ENCODE results near the gene KRT31. TPM values are rescaled to one million over a fixed set of nuclear protein-coding genes. Genes with fewer than 3 reads are reported as not detected.

Gene KRT31
- total and polyA plus RNA-seq, 2 donors (not counting 1 experiment from before 2014, with no cell fraction given), result not detected

DNA sequence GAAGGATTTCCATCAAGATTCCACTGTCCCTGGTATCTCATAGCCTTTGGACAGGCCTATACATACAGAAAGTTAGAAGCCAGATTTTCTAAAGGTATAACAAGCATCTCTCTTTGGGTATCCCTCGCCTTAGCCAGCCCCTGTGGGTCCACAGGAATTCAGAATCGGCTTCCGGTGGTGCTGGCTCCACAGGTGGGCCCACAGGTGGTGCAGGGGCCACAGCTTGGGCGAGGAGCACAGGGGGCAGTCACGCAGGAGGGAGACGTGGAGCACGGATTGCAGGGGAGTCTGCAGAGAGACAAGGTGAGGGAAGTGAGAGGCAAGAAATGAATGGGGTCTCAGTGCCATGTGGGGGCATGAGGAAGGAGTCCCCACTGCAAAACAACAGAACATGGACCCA lies 39.8 kb upstream of the KRT31 start:
- Histone ChIP-seq H4K20me1 (ENCODE audit: control insufficient read depth, insufficient read depth, low read length, poor library complexity, severe bottlenecking) (no peaks in the 10 kb centered on the region), H3K27ac (ENCODE audit: low read length in 2 of 2) (no peak overlapping the region), H3K36me3 (replicated peaks in 1 of 2; ENCODE audit: control extremely low read depth in 1 of 2, control insufficient read depth in 1 of 2, extremely low read depth in 1 of 2, insufficient read depth in 2 of 2, low read length in 1 of 2) (no peaks in the 10 kb centered on the region), H3K4me1 (ENCODE audit: control insufficient read depth in 2 of 2, insufficient read depth in 2 of 2, low read length in 2 of 2) (no peaks in the 10 kb centered on the region), H3K4me3 (ENCODE audit: control extremely low read depth in 1 of 5, extremely low read depth in 1 of 5, insufficient read depth in 1 of 5, low read depth in 2 of 5, low read length in 4 of 5) (no peak overlapping the region), H3K79me2 (ENCODE audit: control insufficient read depth, insufficient read depth, low read length) (no peaks in the 10 kb centered on the region), H3K4me2 (replicated peaks; ENCODE audit: low read depth, low read length, poor library complexity, severe bottlenecking) (no peak overlapping the region), H2AFZ (ENCODE audit: insufficient read depth, low read depth, low read length, poor library complexity, severe bottlenecking) (no peak overlapping the region), H3K27me3 (replicated peaks in 1 of 4; ENCODE audit: control extremely low read depth in 1 of 4, control insufficient read depth in 3 of 4, insufficient read depth in 4 of 4, low read length in 3 of 4) (no peaks in the 10 kb centered on the region), H3K9me3 (ENCODE audit: control extremely low read depth in 1 of 3, control insufficient read depth in 2 of 3, insufficient read depth in 1 of 3, low read length in 2 of 3) (peaks cover 0 to 4% (median 0%) of the 10 kb centered on the region in 3 donors), H3K9ac (ENCODE audit: low read length) (no peak overlapping the region)
- DNase-seq (no peak), ATAC-seq (ENCODE audit: low read depth) (no peak)
- H3K27me3 Mint-ChIP-seq, result peaks cover 34% of the 10 kb centered on the region
- intact Hi-C loops (cut with micrococcal nuclease), result no loop called here
- CTCF ChIA-PET, result no interaction called here
- TF ChIP-seq, protein P1, sequence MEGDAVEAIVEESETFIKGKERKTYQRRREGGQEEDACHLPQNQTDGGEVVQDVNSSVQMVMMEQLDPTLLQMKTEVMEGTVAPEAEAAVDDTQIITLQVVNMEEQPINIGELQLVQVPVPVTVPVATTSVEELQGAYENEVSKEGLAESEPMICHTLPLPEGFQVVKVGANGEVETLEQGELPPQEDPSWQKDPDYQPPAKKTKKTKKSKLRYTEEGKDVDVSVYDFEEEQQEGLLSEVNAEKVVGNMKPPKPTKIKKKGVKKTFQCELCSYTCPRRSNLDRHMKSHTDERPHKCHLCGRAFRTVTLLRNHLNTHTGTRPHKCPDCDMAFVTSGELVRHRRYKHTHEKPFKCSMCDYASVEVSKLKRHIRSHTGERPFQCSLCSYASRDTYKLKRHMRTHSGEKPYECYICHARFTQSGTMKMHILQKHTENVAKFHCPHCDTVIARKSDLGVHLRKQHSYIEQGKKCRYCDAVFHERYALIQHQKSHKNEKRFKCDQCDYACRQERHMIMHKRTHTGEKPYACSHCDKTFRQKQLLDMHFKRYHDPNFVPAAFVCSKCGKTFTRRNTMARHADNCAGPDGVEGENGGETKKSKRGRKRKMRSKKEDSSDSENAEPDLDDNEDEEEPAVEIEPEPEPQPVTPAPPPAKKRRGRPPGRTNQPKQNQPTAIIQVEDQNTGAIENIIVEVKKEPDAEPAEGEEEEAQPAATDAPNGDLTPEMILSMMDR (IDR thresholded peaks at IDR 0.05), result no peak
- no peak for TF ChIP-seq EZH2 (IDR thresholded peaks at IDR 0.05; ENCODE audit: borderline replicate concordance, insufficient read depth, low read depth, low read length, poor library complexity, severe bottlenecking)
- no peak overlapping the region for H3K4me3 Mint-ChIP-seq
- H3K4me1 Mint-ChIP-seq, result no peaks in the 10 kb centered on the region
- WGBS (ENCODE audit: insufficient coverage), result 73% methylated on average over 7 of the region's 7 CpGs
- no peaks in the 10 kb centered on the region for H3K9me3 Mint-ChIP-seq (ENCODE audit: insufficient read depth)
- POLR2A ChIA-PET, result no interaction called here
- no peak overlapping the region for H3K27ac Mint-ChIP-seq

DNA sequence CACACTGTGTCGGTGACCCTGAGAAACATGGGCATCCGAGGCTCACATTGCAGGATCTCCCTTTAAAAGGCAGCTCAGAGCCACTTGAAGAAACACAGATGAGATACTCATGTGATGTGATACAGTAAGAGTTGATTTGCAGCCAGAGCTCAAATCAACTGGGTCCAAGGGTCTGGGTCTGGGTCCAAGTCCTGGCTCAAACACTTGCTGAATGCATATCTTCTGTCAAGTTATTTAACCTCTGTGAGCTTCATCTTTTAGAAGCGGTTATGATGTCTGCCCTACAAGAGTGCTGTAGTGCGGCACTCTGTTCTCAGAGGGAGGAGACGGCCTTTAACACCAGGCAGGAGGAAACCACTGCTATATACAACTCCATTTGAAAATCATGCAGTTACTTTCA lies 37.0 kb upstream of the KRT31 start:
- H3K9ac ChIP-seq (ENCODE audit: low read length), result no peak overlapping the region
- no peak overlapping the region for H2AFZ ChIP-seq (ENCODE audit: insufficient read depth, low read depth, low read length, poor library complexity, severe bottlenecking)
- intact Hi-C loops (cut with micrococcal nuclease), result no loop called here
- no peaks in the 10 kb centered on the region for H3K4me1 ChIP-seq (ENCODE audit: control insufficient read depth in 2 of 2, insufficient read depth in 2 of 2, low read length in 2 of 2)
- TF ChIP-seq EZH2 (IDR thresholded peaks at IDR 0.05; ENCODE audit: borderline replicate concordance, insufficient read depth, low read depth, low read length, poor library complexity, severe bottlenecking), result no peak
- TF ChIP-seq, protein P1 (IDR thresholded peaks at IDR 0.05), result no peak
- no peaks in the 10 kb centered on the region for H3K9me3 ChIP-seq (ENCODE audit: control extremely low read depth in 1 of 3, control insufficient read depth in 2 of 3, insufficient read depth in 1 of 3, low read length in 2 of 3)
- no peaks in the 10 kb centered on the region for H4K20me1 ChIP-seq (ENCODE audit: control insufficient read depth, insufficient read depth, low read length, poor library complexity, severe bottlenecking)
- H3K27ac ChIP-seq (ENCODE audit: low read length in 2 of 2), result no peak overlapping the region
- POLR2A ChIA-PET, result no interaction called here
- H3K27me3 ChIP-seq (replicated peaks in 1 of 4; ENCODE audit: control extremely low read depth in 1 of 4, control insufficient read depth in 3 of 4, insufficient read depth in 4 of 4, low read length in 3 of 4), result peaks cover 0 to 4% (median 2%) of the 10 kb centered on the region in 4 experiments
- H3K9me3 Mint-ChIP-seq (ENCODE audit: insufficient read depth), result no peaks in the 10 kb centered on the region
- no peak overlapping the region for H3K4me3 Mint-ChIP-seq
- H3K4me3 ChIP-seq (ENCODE audit: control extremely low read depth in 1 of 5, extremely low read depth in 1 of 5, insufficient read depth in 1 of 5, low read depth in 2 of 5, low read length in 4 of 5), result no peak overlapping the region
- no peaks in the 10 kb centered on the region for H3K79me2 ChIP-seq (ENCODE audit: control insufficient read depth, insufficient read depth, low read length)
- CTCF ChIA-PET, result interaction anchor here (1.0 to 1.7 kb wide), 2 partner anchors 17 to 214 kb away, joined by 3 to 6 read pairs; no protein-coding TSS in a partner anchor
- no peaks in the 10 kb centered on the region for H3K36me3 ChIP-seq (replicated peaks in 1 of 2; ENCODE audit: control extremely low read depth in 1 of 2, control insufficient read depth in 1 of 2, extremely low read depth in 1 of 2, insufficient read depth in 2 of 2, low read length in 1 of 2)
- no peak overlapping the region for H3K27ac Mint-ChIP-seq
- no peak overlapping the region for H3K4me2 ChIP-seq (replicated peaks; ENCODE audit: low read depth, low read length, poor library complexity, severe bottlenecking)
- WGBS (ENCODE audit: insufficient coverage), result 100% methylated on average over 2 of the region's 5 CpGs
- ATAC-seq (ENCODE audit: low read depth) (no peak), DNase-seq (no peak)
- H3K4me1 Mint-ChIP-seq, result peaks cover 2% of the 10 kb centered on the region
- peaks cover 26% of the 10 kb centered on the region for H3K27me3 Mint-ChIP-seq

All from B cell (primary cell).